MCF 10A (cell line): ENCODE measurements around the gene TCF3. TPM values are rescaled to one million over a fixed set of nuclear protein-coding genes. Genes with fewer than 3 reads are reported as not detected.
A peak's percentile ranks its signal among the peaks of the same experiment; 100 is the strongest.

Experiments used
- BruUV-seq: library from RNA; stranded (reverse); fragments of 400-500 nt; replicated peaks from 2 replicates; lab custom pipeline; 2021; lab: Mats Ljungman, UMichigan
- CTCF ChIA-PET: fragments of 300-600 bp; sonication (Branson Sonifier 250); formaldehyde crosslinking; extraction: SDS; loops from one replicate; lab custom pipeline; 2021; ENCODE audit warnings: antibody characterized with exemption, inconsistent platforms; lab: Yijun Ruan, JAX
- POLR2A ChIA-PET: fragments of 300-600, 350-650 bp; sonication (Branson Sonifier 250); formaldehyde crosslinking; extraction: SDS; loops from one replicate; lab custom pipeline; 2020; ENCODE audit warnings: antibody characterized with exemption, inconsistent platforms; lab: Yijun Ruan, JAX
- DNase-seq: peaks from one replicate; pipeline ENCODE4 v3.0.0-alpha.2; 2018; ENCODE audit not compliant: unreplicated experiment
- H3K27ac Mint-ChIP-seq: one replicate; pipeline ENCODE4 v1.8.0; 2022; ENCODE audit warnings: mild to moderate bottlenecking, low read depth, mixed read lengths; ENCODE audit not compliant: unreplicated experiment
- H3K27me3 Mint-ChIP-seq: one replicate; pipeline ENCODE4 v1.8.0; 2022; ENCODE audit warnings: mixed read lengths; ENCODE audit not compliant: insufficient read depth, unreplicated experiment
- H3K36me3 Mint-ChIP-seq: one replicate; pipeline ENCODE4 v1.8.0; 2022; ENCODE audit warnings: mild to moderate bottlenecking, moderate library complexity, mixed read lengths; ENCODE audit not compliant: insufficient read depth, unreplicated experiment
- H3K4me1 Mint-ChIP-seq: one replicate; pipeline ENCODE4 v1.8.0; 2022; ENCODE audit warnings: mixed read lengths; ENCODE audit not compliant: insufficient read depth, unreplicated experiment
- H3K4me3 Mint-ChIP-seq: one replicate; pipeline ENCODE4 v1.8.0; 2022; ENCODE audit warnings: mild to moderate bottlenecking, moderate library complexity, mixed read lengths; ENCODE audit not compliant: unreplicated experiment
- H3K9me3 Mint-ChIP-seq: one replicate; pipeline ENCODE4 v1.8.0; 2022; ENCODE audit warnings: mixed read lengths; ENCODE audit not compliant: unreplicated experiment
- CTCF ChIP-seq: fragments of 200-600 bp; IDR thresholded peaks from one replicate; pipeline ENCODE4 v1.8.0; 2022; ENCODE audit warnings: antibody characterized with exemption, mild to moderate bottlenecking; ENCODE audit not compliant: unreplicated experiment
- intact Hi-C: fragments of 100-400 bp; cut with micrococcal nuclease; formaldehyde crosslinking; loops from 2 replicates; pipeline ENCODE4 v1.14.1; 2022
- total RNA-seq: library from RNA; stranded (reverse); gene quantifications from 2 replicates; pipeline ENCODE4 v1.2.3, GENCODE V29; 2022

TCF3 gene
- total RNA-seq, 1 experiment from 2014 or later: 100 TPM

DNA sequence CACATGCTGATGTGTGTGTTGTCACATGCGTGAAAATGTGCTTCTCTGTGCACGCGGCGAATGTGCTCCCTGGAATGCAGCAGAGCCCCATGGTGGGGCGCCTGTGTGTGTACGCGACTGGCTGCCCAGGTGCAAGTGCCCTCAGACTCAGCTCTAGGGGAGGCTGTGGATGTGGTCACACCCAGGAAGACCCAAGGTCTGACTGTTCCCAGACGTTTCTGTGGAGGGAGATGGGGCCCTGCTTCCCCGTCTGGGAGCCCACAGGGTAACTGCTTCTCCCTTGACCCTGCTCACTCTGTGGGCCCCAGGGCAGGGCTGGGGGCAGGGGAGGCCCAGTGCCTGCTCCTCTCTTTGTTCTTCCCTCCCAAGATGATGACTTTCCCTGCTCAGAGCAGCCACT, 39.3 kb downstream of the TCF3 start:
- no peak for TF ChIP-seq CTCF

DNA sequence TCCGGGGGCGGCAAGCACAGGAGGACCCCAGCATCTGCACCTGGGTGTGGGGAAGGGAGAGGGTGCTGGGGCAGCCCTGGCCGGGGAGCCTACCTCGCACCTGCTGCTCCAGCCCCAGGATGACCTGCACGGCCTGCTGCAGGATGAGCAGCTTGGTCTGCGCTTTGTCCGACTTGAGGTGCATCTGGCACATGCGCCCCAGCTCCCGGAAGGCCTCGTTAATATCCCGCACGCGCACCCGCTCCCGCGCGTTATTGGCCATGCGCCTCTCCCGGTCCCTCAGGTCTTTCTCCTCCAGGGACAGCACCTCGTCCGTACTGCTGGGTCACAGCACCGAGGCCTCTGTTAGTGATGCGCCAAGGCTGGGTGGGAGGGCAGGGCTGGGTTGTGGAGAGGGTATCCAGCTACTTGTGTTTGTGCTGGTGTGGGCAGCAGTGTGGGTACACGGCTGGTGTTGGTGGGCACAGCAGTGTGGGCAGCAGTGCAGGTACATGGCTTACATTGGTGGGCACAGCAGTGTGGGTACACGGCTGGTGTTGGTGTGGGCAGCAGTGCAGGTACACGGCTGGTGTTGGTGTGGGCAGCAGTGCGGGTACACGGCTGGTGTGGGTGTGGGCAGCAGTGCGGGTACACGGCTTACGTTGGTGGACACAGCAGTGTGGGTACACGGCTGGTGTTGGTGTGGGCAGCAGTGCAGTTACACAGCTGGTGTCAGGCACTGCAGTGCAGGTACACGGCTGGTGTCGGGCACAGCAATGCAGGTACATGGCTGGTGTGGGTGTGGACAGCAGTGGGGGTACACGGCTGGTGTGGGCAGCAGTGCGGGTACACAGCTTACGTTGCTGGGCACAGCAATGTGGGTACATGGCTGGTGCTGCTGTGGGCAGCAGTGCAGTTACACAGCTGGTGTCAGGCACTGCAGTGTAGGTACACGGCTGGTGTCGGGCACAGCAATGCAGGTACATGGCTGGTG, 40.0 kb downstream of the TCF3 start:
- intact Hi-C loops: no loop called here
- no peak overlapping the region for H3K4me3 Mint-ChIP-seq
- no peak overlapping the region for H3K27ac Mint-ChIP-seq
- peaks cover 71% of the 10 kb centered on the region for H3K36me3 Mint-ChIP-seq
- TF ChIP-seq CTCF: no peak
- CTCF ChIA-PET: interaction anchor here (1.0 kb wide), 1 partner anchor 155 kb away, joined by 3 read pairs; no protein-coding TSS in a partner anchor
- no TSS peak for BruUV-seq
- no peaks in the 10 kb centered on the region for H3K9me3 Mint-ChIP-seq
- H3K27me3 Mint-ChIP-seq: no peaks in the 10 kb centered on the region
- POLR2A ChIA-PET: no interaction called here
- no peaks in the 10 kb centered on the region for H3K4me1 Mint-ChIP-seq
- no peak for DNase-seq

More for the DNA sequence above, 39.3 kb downstream of the TCF3 start:
- no TSS peak for BruUV-seq
- intact Hi-C loops: no loop called here
- Mint-ChIP-seq H3K27me3 (no peaks in the 10 kb centered on the region), H3K36me3 (peaks cover 76% of the 10 kb centered on the region), H3K4me3 (no peak overlapping the region), H3K9me3 (no peaks in the 10 kb centered on the region), H3K27ac (no peak overlapping the region), H3K4me1 (no peaks in the 10 kb centered on the region)
- ChIA-PET CTCF (interaction anchor here (0.8 kb wide), 1 partner anchor 20 kb away, joined by 3 read pairs; no protein-coding TSS in a partner anchor), POLR2A (no interaction called here)
- no peak for DNase-seq

- Mint-ChIP-seq H3K4me1 (no peaks in the 10 kb centered on the region), H3K4me3 (no peak overlapping the region)
- BruUV-seq: TSS peak; percentile 69
Measured at GRCh38 chr19:1611353-1611752, 41.1 kb downstream of the TCF3 start.

More at GRCh38 chr19:1611353-1611752, 41.1 kb downstream of the TCF3 start:
- ChIA-PET CTCF (no interaction called here), POLR2A (no interaction called here)
- no peak for DNase-seq
- intact Hi-C loops: no loop called here
- Mint-ChIP-seq H3K27me3 (no peaks in the 10 kb centered on the region), H3K36me3 (peaks cover 60% of the 10 kb centered on the region), H3K9me3 (no peaks in the 10 kb centered on the region), H3K27ac (no peak overlapping the region)
- TF ChIP-seq CTCF: no peak
